ENCODE results near the gene CYP19A1. TPM values are rescaled to one million over a fixed set of nuclear protein-coding genes. Genes with fewer than 3 reads are reported as not detected.
"Not testable (repeated sequence)": the region's sequence is repeated elsewhere in the genome, so short reads cannot be mapped to it uniquely, and the experiment has no call there.

Gene CYP19A1
- total RNA-seq, 1 donor from 2014 or later: 0.46 TPM

DNA sequence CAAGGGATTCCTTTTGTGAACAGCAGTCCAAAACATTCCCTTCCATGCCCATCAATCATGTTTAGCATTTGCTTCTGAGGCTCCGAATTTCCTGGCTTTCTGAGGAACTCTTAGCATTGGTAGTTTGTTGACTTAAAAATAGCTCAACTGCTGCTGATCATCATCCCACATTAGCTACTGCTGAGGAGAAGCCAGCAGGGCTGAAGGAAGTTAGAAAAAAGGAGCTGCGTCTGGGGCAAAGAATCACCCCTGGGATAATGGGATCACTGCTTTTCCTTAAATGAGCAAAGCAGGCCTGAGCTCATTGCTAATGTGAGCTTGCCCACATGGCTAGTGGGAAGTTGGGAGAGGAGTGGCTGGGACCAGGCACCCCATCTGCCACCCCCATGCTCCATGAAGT is 39.8 kb downstream of the CYP19A1 start:
- no peak for DNase-seq (ENCODE audit: low spot score)

- DNase-seq (ENCODE audit: low spot score): no peak
Measured at GRCh38 chr15:51290720-51291119, 47.7 kb downstream of the CYP19A1 start.

GRCh38 chr15:51289290-51289689 is 49.1 kb downstream of the CYP19A1 start:
- no peak for DNase-seq (ENCODE audit: low spot score)

DNA sequence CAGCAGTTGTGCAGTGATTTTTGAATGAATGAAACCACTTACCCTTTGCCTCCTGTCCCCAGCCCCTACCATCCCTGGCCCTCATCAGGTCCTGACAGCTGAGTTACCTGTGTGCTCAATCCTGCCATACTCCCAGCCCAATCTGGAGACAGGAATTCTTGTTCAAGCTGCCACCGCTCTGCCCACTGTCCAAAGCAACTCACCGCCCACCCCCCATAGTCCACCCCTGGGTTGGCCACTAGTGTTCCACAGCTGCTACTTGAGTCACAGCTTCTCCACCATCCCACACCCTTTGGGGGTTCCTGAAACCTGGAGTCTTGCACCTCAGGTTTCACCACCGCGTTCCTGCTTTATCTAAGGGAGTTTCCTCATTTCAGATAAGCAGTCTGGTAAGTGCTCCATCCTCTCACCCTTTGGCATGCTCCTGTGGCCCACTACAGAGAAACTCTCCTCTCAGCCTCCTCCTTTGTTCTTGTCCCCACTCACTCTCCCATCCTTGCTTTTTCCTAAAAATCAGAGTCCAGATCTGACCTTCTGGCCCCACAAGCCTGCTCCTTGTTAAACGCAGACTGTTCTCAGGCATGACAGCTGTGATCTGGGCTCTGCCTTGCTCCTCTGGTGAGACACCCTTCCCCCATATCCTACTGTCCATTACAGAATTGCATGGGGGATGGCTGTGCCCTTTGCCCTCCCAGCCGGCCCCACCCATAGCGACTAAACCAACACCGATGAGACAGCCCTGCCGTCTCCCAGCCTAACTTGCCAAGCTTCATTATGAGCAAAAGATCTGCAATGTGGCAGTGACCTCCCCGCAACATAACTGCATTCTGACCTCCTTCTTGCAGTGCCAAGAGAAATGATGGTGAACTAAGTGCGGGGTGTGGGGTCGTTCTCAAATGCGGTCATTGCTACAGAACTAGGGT is 50.0 kb downstream of the CYP19A1 start:
- DNase-seq (ENCODE audit: low spot score): no peak

DNA sequence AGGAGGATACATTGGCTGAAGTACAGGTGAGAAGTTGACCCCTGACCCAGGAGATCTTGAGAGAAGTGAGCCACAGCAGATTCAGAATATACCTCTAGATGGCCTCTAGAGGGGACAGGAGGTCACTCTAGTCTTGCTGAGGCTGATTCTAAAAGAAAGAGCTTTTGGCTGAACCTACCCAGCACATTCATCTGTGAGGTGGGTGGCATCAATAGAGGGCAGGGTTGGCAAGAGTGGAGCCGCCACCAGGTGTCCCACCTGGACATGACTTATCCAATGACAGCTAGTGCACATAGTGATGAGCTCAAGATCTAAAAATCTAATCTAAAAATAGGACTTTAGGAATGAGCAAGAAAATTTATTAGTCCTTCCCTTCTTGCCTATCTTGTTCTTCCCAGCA is 51.6 kb downstream of the CYP19A1 start:
- DNase-seq (ENCODE audit: low spot score): no peak

GRCh38 chr15:51285399-51285798 is 53.0 kb downstream of the CYP19A1 start:
- DNase-seq (ENCODE audit: low spot score): no peak

GRCh38 chr15:51284871-51285270 is 53.5 kb downstream of the CYP19A1 start:
- DNase-seq (ENCODE audit: low spot score): no peak

- DNase-seq (ENCODE audit: low spot score): no peak
Measured at GRCh38 chr15:51283026-51283425, 55.4 kb downstream of the CYP19A1 start.

GRCh38 chr15:51282241-51282640 is 56.2 kb downstream of the CYP19A1 start:
- not testable (repeated sequence) for DNase-seq (ENCODE audit: low spot score)

DNA sequence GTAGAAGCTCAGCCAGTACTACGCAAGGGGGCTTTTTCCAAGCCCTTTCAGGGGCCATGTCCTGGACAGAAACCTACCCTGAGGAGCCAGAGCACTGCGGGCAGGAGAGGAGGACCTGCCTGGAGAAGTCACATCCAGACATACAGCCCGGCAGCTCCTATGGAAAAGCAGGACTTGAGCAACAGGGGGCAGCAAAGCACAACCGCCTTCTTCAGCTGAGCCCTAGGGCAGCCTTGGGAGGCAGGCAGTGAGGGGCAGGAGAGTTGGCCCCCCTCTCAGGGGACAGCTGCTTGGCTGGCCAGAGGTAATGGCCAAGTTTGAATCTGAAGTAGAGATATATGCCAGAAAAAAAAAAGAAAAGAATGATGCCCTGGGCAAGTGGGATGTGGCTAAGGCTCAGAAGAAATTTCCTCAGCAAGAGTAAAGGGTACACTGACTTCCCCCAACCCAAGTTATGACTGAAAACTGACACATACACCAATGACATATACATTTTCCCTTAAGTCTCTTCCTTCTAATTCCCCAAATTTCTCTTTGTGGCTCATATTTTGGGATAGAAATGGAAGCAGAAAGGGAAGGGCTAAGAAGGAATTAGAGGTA is 56.9 kb downstream of the CYP19A1 start:
- peak; percentile 70 for DNase-seq (ENCODE audit: low spot score)

GRCh38 chr15:51280838-51281237 is 57.6 kb downstream of the CYP19A1 start:
- no peak for DNase-seq (ENCODE audit: low spot score)

GRCh38 chr15:51279391-51279790 is 59.0 kb downstream of the CYP19A1 start:
- no peak for DNase-seq (ENCODE audit: low spot score)

- no peak for DNase-seq (ENCODE audit: low spot score)
Measured at GRCh38 chr15:51277101-51277500, 61.3 kb downstream of the CYP19A1 start.

GRCh38 chr15:51274956-51275355 is 63.4 kb downstream of the CYP19A1 start:
- DNase-seq (ENCODE audit: low spot score): no peak

GRCh38 chr15:51270706-51271105 is 67.7 kb downstream of the CYP19A1 start:
- peak; percentile 30 for DNase-seq (ENCODE audit: low spot score)

GRCh38 chr15:51269496-51269895 is 68.9 kb downstream of the CYP19A1 start:
- DNase-seq (ENCODE audit: low spot score): no peak

GRCh38 chr15:51267703-51268083 is 70.7 kb downstream of the CYP19A1 start:
- no peak for DNase-seq (ENCODE audit: low spot score)

- no peak for DNase-seq (ENCODE audit: low spot score)
Measured at GRCh38 chr15:51267051-51267702, 71.2 kb downstream of the CYP19A1 start.

- DNase-seq (ENCODE audit: low spot score): no peak
Measured at GRCh38 chr15:51266656-51267050, 71.7 kb downstream of the CYP19A1 start.

DNA sequence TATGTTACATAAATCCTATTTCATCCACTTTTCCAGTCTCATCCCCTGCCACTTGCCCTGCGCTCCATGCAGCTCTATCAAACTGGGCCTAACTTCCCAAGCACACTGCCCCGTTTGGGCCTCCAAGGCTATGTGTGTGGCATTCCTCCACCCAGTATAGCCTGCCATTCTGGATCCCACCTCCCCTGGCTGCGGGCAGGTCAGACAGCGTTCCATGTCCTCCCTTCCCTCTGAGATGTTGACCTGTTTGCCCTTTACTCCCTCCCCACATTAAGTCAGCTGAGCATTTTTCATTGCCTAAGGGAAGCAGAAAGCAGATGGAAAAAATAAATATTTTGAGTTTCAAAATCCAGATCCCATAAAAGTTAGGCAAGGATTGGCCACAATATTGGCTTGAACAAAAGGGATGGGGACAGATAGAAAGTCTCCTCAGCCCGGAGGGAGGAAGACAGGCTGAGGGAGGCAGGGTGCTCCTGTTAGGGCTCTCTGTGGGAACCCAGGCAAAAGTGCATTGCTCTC is 73.3 kb downstream of the CYP19A1 start:
- DNase-seq (ENCODE audit: low spot score): no peak

DNA sequence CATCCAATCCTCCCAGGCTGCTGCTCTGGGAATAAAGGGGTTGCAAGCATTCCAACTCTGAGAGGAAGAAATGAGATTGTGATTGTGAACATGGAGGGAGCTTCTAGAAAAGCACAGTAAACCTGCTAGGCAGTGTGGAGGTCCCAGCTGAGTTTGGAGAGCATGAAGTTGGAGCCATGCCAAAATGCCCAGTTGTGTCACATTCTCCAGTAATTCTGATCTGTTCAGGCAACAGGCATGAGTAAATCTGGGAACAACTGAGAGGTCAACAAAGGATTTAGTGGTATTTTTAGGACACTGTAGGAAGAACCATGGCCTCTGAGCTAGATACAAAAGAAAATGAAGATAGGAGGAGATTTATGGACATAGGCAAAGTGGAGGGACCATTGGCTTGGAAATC is 74.7 kb downstream of the CYP19A1 start:
- DNase-seq (ENCODE audit: low spot score): no peak

DNA sequence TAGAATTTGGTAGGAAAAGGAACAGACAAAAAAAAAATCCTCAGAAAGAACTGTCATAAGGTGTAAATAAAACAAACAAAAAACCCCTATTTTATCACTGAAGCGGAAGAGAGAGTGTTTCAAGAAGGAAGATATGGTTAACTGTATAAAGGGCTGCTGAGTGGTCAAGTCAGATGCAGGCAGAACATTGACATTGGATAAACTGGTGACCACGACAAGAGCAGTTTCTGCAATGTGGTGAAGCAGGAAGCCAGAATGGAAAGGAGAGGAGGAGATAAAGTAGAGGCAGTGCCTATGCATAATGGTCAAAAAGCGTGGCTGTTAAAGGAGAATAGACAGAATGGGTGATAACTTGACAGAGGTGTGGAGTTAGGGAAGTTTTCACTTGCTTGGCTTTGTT is 75.3 kb downstream of the CYP19A1 start:
- no peak for DNase-seq (ENCODE audit: low spot score)

GRCh38 chr15:51262463-51262862 is 75.9 kb downstream of the CYP19A1 start:
- no peak for DNase-seq (ENCODE audit: low spot score)
